B cell (primary cell): ENCODE data around the gene GALM.

Source experiments
- EZH2 ChIP-seq: IDR thresholded peaks from 2 replicates; pipeline ENCODE4 v1.6.1; 2012; ENCODE audit warnings: borderline replicate concordance, low read depth, mild to moderate bottlenecking, moderate library complexity, low read length; ENCODE audit not compliant: insufficient read depth, poor library complexity, severe bottlenecking
- TF ChIP-seq, protein P1 (sequence below): fragments of 200-600 bp; IDR thresholded peaks from one replicate; pipeline ENCODE4 v1.8.0; 2022; ENCODE audit warnings: antibody characterized with exemption, mild to moderate bottlenecking

- TF ChIP-seq, protein P1, sequence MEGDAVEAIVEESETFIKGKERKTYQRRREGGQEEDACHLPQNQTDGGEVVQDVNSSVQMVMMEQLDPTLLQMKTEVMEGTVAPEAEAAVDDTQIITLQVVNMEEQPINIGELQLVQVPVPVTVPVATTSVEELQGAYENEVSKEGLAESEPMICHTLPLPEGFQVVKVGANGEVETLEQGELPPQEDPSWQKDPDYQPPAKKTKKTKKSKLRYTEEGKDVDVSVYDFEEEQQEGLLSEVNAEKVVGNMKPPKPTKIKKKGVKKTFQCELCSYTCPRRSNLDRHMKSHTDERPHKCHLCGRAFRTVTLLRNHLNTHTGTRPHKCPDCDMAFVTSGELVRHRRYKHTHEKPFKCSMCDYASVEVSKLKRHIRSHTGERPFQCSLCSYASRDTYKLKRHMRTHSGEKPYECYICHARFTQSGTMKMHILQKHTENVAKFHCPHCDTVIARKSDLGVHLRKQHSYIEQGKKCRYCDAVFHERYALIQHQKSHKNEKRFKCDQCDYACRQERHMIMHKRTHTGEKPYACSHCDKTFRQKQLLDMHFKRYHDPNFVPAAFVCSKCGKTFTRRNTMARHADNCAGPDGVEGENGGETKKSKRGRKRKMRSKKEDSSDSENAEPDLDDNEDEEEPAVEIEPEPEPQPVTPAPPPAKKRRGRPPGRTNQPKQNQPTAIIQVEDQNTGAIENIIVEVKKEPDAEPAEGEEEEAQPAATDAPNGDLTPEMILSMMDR = no peak
- TF ChIP-seq EZH2 = no peak
Observed at GRCh38 chr2:38748943-38749804, 83.3 kb downstream of the GALM start.
